K562 (cell line): ENCODE measurements around the gene FAM107B. TPM values are rescaled to one million over a fixed set of nuclear protein-coding genes. Genes with fewer than 3 reads are reported as not detected.
A peak's percentile ranks its signal among the peaks of the same experiment; 100 is the strongest.

ENCODE experiments used
- ATAC-seq: fragments of 200-7000 bp; cut with Tn5 transposase; 3 replicates; pipeline ENCODE4 v1.9.1; 2020; ENCODE audit warnings: moderate library complexity
- BruUV-seq: library from RNA; stranded (reverse); fragments of 400-500 nt; replicated peaks from 2 replicates; lab custom pipeline; 2021; lab: Mats Ljungman, UMichigan
- CTCF ChIA-PET: fragments of 300-600 bp; formaldehyde crosslinking; extraction: SDS; loops from one replicate; lab custom pipeline; 2021; ENCODE audit warnings: low intra/inter-chr PET ratio; lab: Yijun Ruan, JAX
- POLR2A ChIA-PET: fragments of 300-600, 350-650 bp; sonication (Branson Sonifier 250); formaldehyde crosslinking; extraction: SDS; loops from one replicate; lab custom pipeline; 2021; ENCODE audit warnings: antibody characterized with exemption, inconsistent platforms; lab: Yijun Ruan, JAX
- DNase-seq, 4 experiments: peaks; one replicate each; pipeline versions ENCODE4 v3.0.0 to v3.0.0-alpha.2; 2011 to 2018; ENCODE audit warnings: low spot score in 3 of 4, mixed read lengths in 3 of 4; ENCODE audit errors: extremely low read depth in 1 of 4
- FAIRE-seq: peaks from 2 replicates; lab custom pipeline; 2011; peaks lifted over from hg19 to GRCh38; lab: Jason Lieb, UNC
- H2AFZ ChIP-seq: 2 replicates; pipeline ENCODE4 v1.6.0; 2011; ENCODE audit warnings: low read depth, low read length, control low read depth, inconsistent platforms
- H3K27ac ChIP-seq: fragments of 200-600 bp; 3 replicates; pipeline ENCODE4 v1.8.0; 2011; ENCODE audit warnings: low read depth, mild to moderate bottlenecking, control low read depth, inconsistent platforms, low read length, moderate library complexity, mixed read lengths; ENCODE audit errors: extremely low read depth
- H3K27me3 ChIP-seq, 2 experiments: fragments of 300-600 bp in 1 of 2; 2 replicates in 1 of 2; 3 replicates in 1 of 2; pipeline versions ENCODE4 v1.6.0 to v1.8.0; 2011; ENCODE audit warnings: inconsistent platforms in 2 of 2, low read length in 2 of 2, mild to moderate bottlenecking in 1 of 2, mixed read lengths in 1 of 2, moderate library complexity in 1 of 2; ENCODE audit not compliant: control insufficient read depth in 2 of 2, insufficient read depth in 2 of 2
- H3K36me3 ChIP-seq: fragments of 300-600 bp; 3 replicates; pipeline ENCODE4 v1.8.0; 2011; ENCODE audit warnings: mild to moderate bottlenecking, low read length, inconsistent platforms; ENCODE audit not compliant: control insufficient read depth, insufficient read depth
- H3K4me1 ChIP-seq, 2 experiments: fragments of 200-600 bp in 1 of 2; replicated peaks in 1 of 2; 2 replicates in 1 of 2; 3 replicates in 1 of 2; pipeline versions ENCODE4 v1.5.1 to v1.8.0; 2011; ENCODE audit warnings: inconsistent platforms in 2 of 2, low read length in 2 of 2, mild to moderate bottlenecking in 1 of 2, mixed read lengths in 1 of 2, moderate library complexity in 1 of 2; ENCODE audit not compliant: control insufficient read depth in 2 of 2, insufficient read depth in 2 of 2
- H3K4me2 ChIP-seq: 2 replicates; pipeline ENCODE4 v1.6.1; 2011; ENCODE audit warnings: low read length, control low read depth, inconsistent platforms, mixed read lengths; ENCODE audit not compliant: insufficient read depth
- H3K4me3 ChIP-seq: fragments of 200-600 bp; sonication (generic), shearing (Covaris generic); 2 replicates; pipeline ENCODE4 v1.5.1; 2016; ENCODE audit warnings: control low read depth, inconsistent platforms
- H3K79me2 ChIP-seq: fragments of 200-600 bp; 3 replicates; pipeline ENCODE4 v1.8.0; 2011; ENCODE audit warnings: low read length, inconsistent platforms; ENCODE audit not compliant: control insufficient read depth, insufficient read depth
- H3K9ac ChIP-seq, 2 experiments: 2 replicates each; pipeline versions ENCODE4 v1.6.0 to v1.6.1; 2011; ENCODE audit warnings: low read depth in 2 of 2, low read length in 2 of 2, control low read depth in 1 of 2, inconsistent platforms in 1 of 2, mild to moderate bottlenecking in 1 of 2, mixed read lengths in 1 of 2; ENCODE audit not compliant: insufficient read depth in 1 of 2
- H3K9me1 ChIP-seq: one replicate; pipeline ENCODE4 v1.6.0; 2011; ENCODE audit warnings: inconsistent platforms, mild to moderate bottlenecking, low read length, moderate library complexity; ENCODE audit not compliant: control insufficient read depth, insufficient read depth
- H3K9me3 ChIP-seq: replicated peaks from 2 replicates; pipeline ENCODE4 v1.5.1; 2011; ENCODE audit warnings: low read depth, low read length, inconsistent platforms; ENCODE audit not compliant: control insufficient read depth, insufficient read depth
- H4K20me1 ChIP-seq: replicated peaks from 2 replicates; pipeline ENCODE4 v1.6.1; 2011; ENCODE audit warnings: low read length, inconsistent platforms, mixed read lengths; ENCODE audit not compliant: control insufficient read depth, insufficient read depth
- EP300 ChIP-seq: IDR thresholded peaks from 2 replicates; pipeline ENCODE4 v1.6.1; 2012; ENCODE audit warnings: low read length, improper control_type of control experiment
- HINFP ChIP-seq: fragments of 450-650 bp; conservative IDR thresholded peaks from 2 replicates; pipeline ENCODE4 v1.6.1; 2016; ENCODE audit warnings: missing genetic modification characterization, low read depth, mild to moderate bottlenecking, control low read depth, missing compliant biosample characterization
- HMBOX1 ChIP-seq: sonication (generic); IDR thresholded peaks from 2 replicates; pipeline ENCODE4 v1.6.1; 2016
- L3MBTL2 ChIP-seq: fragments of 450-650 bp; IDR thresholded peaks from 2 replicates; pipeline ENCODE4 v1.6.1; 2016; ENCODE audit warnings: mild to moderate bottlenecking, moderate library complexity
- USF2 ChIP-seq: sonication (generic); formaldehyde crosslinking; IDR thresholded peaks from 2 replicates; pipeline ENCODE4 v1.5.0; 2020; ENCODE audit warnings: missing genetic modification reagents
- ZBTB43 ChIP-seq: sonication (generic); formaldehyde crosslinking; IDR thresholded peaks from 2 replicates; pipeline ENCODE4 v1.8.0; 2023; ENCODE audit warnings: mild to moderate bottlenecking, missing genetic modification reagents
- WGBS: fragments of 100-300 bp; shearing (Covaris generic); methylation state at CpG from one replicate; pipeline ENCODE4 v1.1.6; 2016; ENCODE audit warnings: low coverage, mixed read lengths; ENCODE audit not compliant: insufficient coverage; ENCODE audit errors: missing lambda C conversion rate; 5-methylcytosine and 5-hydroxymethylcytosine counted together
- in situ Hi-C: fragments of 300-500 bp; cut with MboI; formaldehyde crosslinking; loops from 4 replicates; pipeline ENCODE4 v1.15.0; 2018; ENCODE audit warnings: inconsistent platforms, mixed read lengths
- intact Hi-C: fragments of 100-400 bp; cut with micrococcal nuclease; formaldehyde crosslinking; loops from 2 replicates; pipeline ENCODE4 v1.14.2; 2022
- polyA plus RNA-seq, 8 experiments: library from polyadenylated mRNA; depleted of rRNA in 4 of 8; stranded (reverse) in 5 of 8; unstranded in 3 of 8; fragments of >200 nt; fragmentation: Nextera tagmentation in 2 of 8; fragmentation: Illumina TruSeq in 1 of 8; extraction: Ambion mirVana in 2 of 8; extraction: Trizol in 1 of 8; gene quantifications; 2 replicates each; pipeline versions ENCODE4 v1.2.1 to v1.2.3, GENCODE V29; 2011 to 2014; ENCODE audit warnings: inconsistent platforms in 1 of 8, missing spikeins in 1 of 8
- total RNA-seq, 7 experiments: library from RNA; depleted of rRNA in 6 of 7; stranded (reverse); fragments of >200 nt in 6 of 7; fragmentation: Illumina TruSeq in 2 of 7; extraction: Trizol in 2 of 7; gene quantifications; 2 replicates each; pipeline versions ENCODE4 v1.2.1 to v1.2.3, GENCODE V29; 2011 to 2021; ENCODE audit warnings: low replicate concordance in 1 of 7

Gene FAM107B
- total and polyA plus RNA-seq, 9 of the 15 experiments (the other 6 are each of a cell fraction or from before 2014, with no cell fraction given), result 0.40 to 2.8 (median 1.4) TPM

GRCh38 chr10:14524691-14525324 lies 249.9 kb downstream of the FAM107B start (continued):
- TF ChIP-seq HINFP (tag) (no peak), EP300 (no peak), USF2 (CRISPR knock-in tag) (no peak), L3MBTL2 (no peak)

GRCh38 chr10:14523286-14523685 lies 251.4 kb downstream of the FAM107B start:
- Histone ChIP-seq H3K9ac (no peak overlapping the region), H3K27ac (no peak overlapping the region), H3K79me2 (no peaks in the 10 kb centered on the region), H3K27me3 (peaks cover 14 to 25% of the 10 kb centered on the region in 2 experiments), H3K4me1 (no peaks in the 10 kb centered on the region), H4K20me1 (no peaks in the 10 kb centered on the region)
- DNase-seq (no peak), FAIRE-seq (no peak)
- intact Hi-C loops (no loop called here), in situ Hi-C loops (no loop called here)
- POLR2A ChIA-PET, result interaction anchor here (0.7 kb wide), 1 partner anchor 9 kb away, joined by 4 read pairs; no protein-coding TSS in a partner anchor
- CTCF ChIA-PET, result no interaction called here
- WGBS, result 4% methylated on average over 10 of the region's 10 CpGs
- TF ChIP-seq HMBOX1, result peak; percentile 60
- no peak for TF ChIP-seq ZBTB43 (CRISPR knock-in tag)
- TF ChIP-seq, all 486 proteins: peak for 1
- H3K4me2 ChIP-seq, result no peak overlapping the region
- H3K36me3 ChIP-seq, result no peaks in the 10 kb centered on the region
- no peak; the same call in 2 of the 3 replicates for ATAC-seq
- no peak overlapping the region for H2AFZ ChIP-seq
- no peak overlapping the region for H3K4me3 ChIP-seq
- H3K9me3 ChIP-seq, result no peaks in the 10 kb centered on the region
- H3K9me1 ChIP-seq, result no peaks in the 10 kb centered on the region
- BruUV-seq, result no TSS peak
